GM21619 (cell line): ENCODE data around the gene VPS13C.

ENCODE experiments used
- ATAC-seq: cut with Tn5 transposase; IDR thresholded peaks from one replicate; pipeline ENCODE4 v1.9.1; 2021; ENCODE audit not compliant: unreplicated experiment

The VPS13C gene

GRCh38 chr15:61827131-61827530 is 233.1 kb downstream of the VPS13C start:
- no peak for ATAC-seq

- no peak for ATAC-seq
Measured at GRCh38 chr15:61824291-61824690, 236.0 kb downstream of the VPS13C start.

- no peak for ATAC-seq
Measured at GRCh38 chr15:61822511-61822910, 237.7 kb downstream of the VPS13C start.

GRCh38 chr15:61820951-61821350 is 239.3 kb downstream of the VPS13C start:
- ATAC-seq, result no peak

GRCh38 chr15:61820212-61820611 is 240.0 kb downstream of the VPS13C start:
- ATAC-seq, result no peak

GRCh38 chr15:61819386-61819785 is 240.9 kb downstream of the VPS13C start:
- no peak for ATAC-seq

- ATAC-seq, result no peak
Measured at GRCh38 chr15:61818801-61819200, 241.4 kb downstream of the VPS13C start.

GRCh38 chr15:61816856-61817255 is 243.4 kb downstream of the VPS13C start:
- ATAC-seq, result no peak

- ATAC-seq, result no peak
Measured at GRCh38 chr15:61815356-61816083, 244.7 kb downstream of the VPS13C start.

- no peak for ATAC-seq
Measured at GRCh38 chr15:61812476-61812875, 247.8 kb downstream of the VPS13C start.

GRCh38 chr15:61811952-61812351 is 248.3 kb downstream of the VPS13C start:
- no peak for ATAC-seq

- no peak for ATAC-seq
Measured at GRCh38 chr15:61809216-61809615, 251.0 kb downstream of the VPS13C start.

GRCh38 chr15:61807281-61807929 is 252.8 kb downstream of the VPS13C start:
- no peak for ATAC-seq
